Prostate gland (tissue), 2 donors: ENCODE data around the gene LONP2.

ENCODE experiments used
- POLR2A ChIP-seq: fragments of 450-650 bp; IDR thresholded peaks from one replicate; pipeline ENCODE4 v1.6.1; 2016; ENCODE audit warnings: antibody characterized with exemption, mild to moderate bottlenecking
- POLR2AphosphoS5 ChIP-seq: sonication (generic); formaldehyde crosslinking; IDR thresholded peaks from one replicate; pipeline ENCODE4 v1.6.1; 2017; ENCODE audit warnings: antibody characterized with exemption
- TF ChIP-seq, protein P1 (sequence below), 4 experiments: fragments of 200-600 bp in 2 of 4; fragments of 450-650 bp in 2 of 4; sonication (generic) in 2 of 4; IDR thresholded peaks; 1 replicate in 3 of 4; 2 replicates in 1 of 4; pipeline ENCODE4 v1.5.1; 2016 to 2019; ENCODE audit warnings: antibody characterized with exemption in 4 of 4, mild to moderate bottlenecking in 2 of 4, moderate library complexity in 2 of 4

DNA sequence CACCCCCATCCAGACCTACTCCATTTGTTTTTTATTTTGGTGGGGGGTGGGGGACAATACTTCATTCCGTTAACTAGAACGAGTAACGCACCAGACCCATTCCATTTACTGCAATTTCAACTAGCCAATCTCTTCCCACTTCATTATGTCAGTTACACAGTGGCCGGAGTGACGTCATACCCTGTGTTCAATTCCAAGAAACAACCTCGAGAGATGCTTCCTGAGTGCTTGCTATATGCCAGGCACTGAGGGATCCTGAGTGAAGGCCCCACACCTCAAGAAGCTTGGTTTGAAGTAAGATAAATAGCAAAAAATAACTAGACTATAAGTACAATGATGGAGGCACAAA lies 150.2 kb downstream of the LONP2 start:
- TF ChIP-seq POLR2A = no peak
- TF ChIP-seq, protein P1, sequence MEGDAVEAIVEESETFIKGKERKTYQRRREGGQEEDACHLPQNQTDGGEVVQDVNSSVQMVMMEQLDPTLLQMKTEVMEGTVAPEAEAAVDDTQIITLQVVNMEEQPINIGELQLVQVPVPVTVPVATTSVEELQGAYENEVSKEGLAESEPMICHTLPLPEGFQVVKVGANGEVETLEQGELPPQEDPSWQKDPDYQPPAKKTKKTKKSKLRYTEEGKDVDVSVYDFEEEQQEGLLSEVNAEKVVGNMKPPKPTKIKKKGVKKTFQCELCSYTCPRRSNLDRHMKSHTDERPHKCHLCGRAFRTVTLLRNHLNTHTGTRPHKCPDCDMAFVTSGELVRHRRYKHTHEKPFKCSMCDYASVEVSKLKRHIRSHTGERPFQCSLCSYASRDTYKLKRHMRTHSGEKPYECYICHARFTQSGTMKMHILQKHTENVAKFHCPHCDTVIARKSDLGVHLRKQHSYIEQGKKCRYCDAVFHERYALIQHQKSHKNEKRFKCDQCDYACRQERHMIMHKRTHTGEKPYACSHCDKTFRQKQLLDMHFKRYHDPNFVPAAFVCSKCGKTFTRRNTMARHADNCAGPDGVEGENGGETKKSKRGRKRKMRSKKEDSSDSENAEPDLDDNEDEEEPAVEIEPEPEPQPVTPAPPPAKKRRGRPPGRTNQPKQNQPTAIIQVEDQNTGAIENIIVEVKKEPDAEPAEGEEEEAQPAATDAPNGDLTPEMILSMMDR (IDR thresholded peaks at IDR 0.05) = no peak
- no peak for TF ChIP-seq POLR2AphosphoS5
